Measurements from ENCODE around the gene TNKS2.
A peak's percentile ranks its signal among the peaks of the same experiment; 100 is the strongest.
"Not testable (repeated sequence)": the region's sequence is repeated elsewhere in the genome, so short reads cannot be mapped to it uniquely, and the experiment has no call there.

The TNKS2 gene

DNA sequence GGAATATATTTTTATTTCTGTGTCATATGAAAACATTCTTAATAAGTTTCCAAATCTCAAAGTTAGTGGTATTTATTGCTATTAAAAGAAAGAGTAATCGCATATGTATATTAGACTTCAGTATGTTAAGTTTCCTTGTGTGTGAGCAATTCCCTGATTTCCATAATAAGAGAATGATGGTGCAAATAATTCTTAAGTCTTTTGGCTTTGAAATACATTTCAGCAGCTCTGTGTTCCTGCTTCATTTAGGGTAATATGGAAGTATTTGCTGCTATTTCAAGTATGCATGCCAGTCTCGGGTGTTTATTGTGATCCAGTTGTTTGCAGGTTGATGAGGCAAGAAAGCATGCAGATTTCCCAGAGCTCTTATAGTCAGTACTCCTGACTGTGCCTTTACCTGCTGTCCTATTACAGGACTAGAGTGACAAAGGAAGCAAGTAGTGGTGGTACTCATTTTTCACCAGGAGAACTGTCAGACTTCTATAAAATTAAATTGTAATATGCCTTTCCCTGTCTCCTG lies 67.4 kb downstream of the TNKS2 start:
- no peak for DNase-seq

DNA sequence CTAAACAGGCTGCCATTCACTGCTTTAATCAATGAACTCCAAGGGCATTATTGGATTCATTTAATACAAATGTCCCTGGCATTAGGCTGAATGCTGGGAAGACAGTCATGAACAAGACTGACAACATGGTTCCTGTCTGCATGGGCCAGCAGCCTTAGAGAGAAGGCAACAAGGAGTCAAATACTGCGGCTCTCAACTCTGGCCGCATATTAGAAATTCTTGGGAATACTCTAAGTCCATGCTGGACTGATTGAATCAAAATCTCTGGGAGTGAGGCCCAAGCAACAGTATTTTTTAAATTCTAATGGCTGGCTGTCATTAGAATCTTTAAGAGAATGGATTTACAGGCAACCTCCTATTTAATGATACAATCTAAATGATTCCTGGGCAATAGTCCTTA lies 76.9 kb downstream of the TNKS2 start:
- no peak for DNase-seq

DNA sequence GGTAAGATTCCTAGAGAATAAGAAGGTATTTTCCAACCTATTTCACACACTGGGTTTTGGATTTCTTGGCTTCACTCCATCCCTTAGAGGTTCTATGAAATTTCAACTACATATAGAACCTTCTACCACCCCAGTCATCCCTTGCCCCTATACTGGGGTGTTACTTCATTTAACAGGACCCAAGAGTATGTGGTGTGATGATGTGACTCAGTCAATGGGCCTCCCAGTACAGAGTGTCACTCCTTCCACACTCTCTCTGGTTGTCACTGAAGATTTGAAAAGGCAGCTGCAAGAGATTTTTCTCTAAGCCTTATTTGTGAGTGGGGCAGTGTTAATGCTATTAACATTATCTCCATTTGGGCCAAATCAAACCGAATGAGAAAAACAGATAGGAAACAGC lies 77.6 kb downstream of the TNKS2 start:
- no peak for DNase-seq

DNA sequence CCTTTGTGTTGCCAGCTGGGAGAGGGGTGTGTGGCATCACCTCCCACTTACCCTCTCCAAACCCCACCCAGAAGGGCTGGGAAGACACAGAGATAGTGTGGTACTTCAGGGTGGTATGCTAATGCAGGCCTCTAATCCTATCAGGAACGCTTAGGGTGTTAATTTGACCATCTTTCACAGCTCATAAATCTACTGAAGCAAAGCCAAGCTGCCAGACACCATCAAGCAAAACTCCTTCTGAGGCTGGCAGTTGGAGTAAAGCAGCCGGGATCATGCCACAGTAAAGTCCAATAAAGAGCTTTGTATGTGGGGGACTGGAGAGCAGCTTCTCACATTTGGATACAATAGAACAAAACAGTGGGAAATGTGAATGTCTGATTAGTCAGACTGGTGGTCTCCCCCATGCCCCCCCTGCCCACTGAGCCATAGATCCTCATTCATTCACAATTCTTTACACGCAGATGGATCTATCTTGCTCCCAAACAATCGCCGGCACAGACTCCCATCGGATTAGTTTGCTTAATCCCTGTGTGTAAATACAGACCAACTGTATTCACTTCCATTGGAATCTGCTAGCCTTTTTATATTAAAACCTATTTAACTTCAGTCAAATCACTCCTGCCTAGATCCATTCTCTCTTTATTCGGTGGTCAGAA lies 81.4 kb downstream of the TNKS2 start:
- DNase-seq: no peak

DNA sequence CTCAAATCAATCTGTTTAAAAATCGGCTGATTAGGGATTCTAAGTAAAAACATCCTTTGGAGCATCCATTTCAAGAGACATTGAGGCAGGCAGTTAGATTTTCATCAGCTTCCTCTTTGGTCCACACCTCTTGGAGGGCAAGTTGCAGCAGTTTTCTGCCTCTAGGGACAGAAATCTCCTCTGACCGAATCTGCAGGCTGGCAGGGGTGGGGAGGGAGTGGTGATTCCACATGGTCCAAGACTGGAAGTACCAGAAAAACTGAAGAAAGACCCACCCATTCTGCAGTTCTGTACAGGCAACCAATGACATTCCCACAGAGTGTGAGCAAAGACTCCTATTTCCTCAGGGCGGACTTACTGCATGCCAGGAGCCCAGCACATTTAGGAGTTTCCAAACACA lies 82.1 kb downstream of the TNKS2 start:
- no peak for DNase-seq

DNA sequence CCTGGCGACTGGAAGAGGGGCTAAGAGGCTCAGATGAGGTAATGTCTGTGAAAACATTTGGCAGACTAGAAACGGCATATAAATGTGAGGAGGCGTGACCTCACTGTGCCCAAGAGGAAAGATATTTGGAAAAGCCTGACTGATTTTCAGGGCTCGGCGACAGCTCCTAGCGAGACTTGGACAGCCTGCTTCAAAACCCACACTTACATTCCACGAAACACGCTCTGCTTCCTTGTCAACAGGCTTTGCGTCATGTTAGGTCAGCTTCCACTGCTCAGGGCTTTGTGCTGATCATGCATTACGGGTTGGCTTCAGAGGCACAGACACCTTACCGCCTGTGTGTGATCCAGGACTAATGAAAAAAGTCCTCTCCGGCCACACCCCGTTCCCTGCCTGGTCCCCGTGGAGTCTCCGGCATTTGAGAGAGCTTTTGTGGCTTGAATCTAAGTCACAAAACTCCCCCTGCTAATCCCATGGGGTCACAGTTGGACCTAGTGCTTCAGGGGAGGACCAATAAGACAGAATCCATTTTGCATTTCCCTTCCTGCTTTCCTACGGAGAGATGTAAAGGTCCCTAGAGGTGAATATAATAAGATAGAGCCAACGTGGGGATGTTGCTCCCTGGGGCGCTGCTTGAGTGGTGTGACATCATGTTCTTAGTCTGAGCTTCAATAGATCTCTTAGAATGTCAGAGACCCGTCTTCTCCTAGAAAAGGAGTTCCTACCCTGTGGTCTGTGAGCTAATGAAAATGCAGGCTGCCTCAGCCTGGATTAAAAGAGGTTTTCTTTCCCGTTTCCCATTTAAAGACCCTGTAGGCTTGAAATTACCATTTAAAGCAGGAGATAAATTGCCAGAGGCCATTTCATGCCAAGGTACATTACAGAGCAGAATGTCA lies 85.6 kb downstream of the TNKS2 start:
- peak in 12 of 56 donors; percentile 7 to 50 (median 20) for DNase-seq

DNA sequence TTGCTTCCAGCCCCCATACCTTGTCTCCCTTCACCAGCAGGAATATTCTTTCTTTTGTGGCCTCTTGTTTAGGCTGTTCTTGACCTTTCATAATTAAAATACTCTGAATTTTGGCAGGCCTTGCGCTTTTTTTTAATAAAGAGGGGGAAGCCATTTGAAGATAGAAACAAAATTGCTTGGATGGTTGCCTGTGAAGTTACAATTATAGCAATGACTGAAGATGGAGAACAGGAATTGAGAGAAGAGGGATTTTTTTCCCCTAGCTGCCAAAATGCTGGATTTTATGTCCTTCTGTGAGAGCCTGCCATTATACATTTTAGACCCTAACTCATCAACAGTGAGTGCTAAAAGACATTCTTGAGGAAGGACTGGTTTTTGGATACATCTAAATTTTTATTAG lies 86.3 kb downstream of the TNKS2 start:
- no peak for DNase-seq

DNA sequence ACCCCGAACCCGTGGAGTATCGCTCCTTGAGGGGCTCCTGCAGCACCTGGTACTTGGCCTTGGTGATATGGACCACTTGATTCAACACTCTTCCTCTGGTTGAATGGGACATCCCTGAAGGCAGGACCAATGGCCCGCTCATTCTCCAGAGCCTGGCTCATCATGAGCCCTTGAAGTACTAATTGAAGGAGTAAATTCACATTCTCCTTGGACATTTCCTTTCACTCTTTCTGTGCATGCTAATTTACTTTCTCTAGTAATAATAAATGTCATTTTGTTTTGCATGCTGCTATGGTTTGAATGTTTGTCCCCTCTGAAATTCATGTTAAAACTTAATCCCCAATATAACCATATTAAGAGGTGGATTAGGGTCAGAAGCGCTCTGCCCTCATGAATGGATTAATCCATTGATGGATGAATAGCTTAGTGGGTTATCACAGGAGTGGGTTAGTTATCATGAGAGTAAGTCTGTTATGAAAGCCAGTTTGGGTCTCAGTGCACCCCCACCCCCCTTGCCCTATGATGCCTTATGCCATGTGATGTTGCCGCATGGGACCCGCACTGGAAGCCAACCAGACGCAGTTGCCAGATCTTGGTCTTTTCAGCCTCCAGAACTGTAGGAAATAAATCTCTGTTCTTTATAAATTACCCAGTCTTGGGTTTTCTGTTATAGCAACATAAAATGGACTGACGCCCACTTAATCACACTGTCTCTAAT lies 87.3 kb downstream of the TNKS2 start:
- DNase-seq: no peak

DNA sequence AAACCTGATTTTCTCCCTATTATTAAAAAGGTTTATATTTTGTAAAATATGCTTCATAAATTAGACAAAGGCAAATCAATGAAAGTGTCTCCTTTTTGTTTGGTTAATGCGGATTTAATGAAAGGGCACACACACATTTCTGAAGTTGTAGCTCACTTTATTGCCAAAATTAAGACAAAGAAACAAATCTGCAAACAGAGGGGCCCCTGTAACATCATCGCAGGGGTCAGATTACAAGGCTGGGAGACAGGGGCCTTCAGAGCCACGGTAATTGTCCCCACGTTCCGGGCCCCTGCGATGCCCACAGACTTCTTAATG lies 88.7 kb downstream of the TNKS2 start:
- DNase-seq: no peak

DNA sequence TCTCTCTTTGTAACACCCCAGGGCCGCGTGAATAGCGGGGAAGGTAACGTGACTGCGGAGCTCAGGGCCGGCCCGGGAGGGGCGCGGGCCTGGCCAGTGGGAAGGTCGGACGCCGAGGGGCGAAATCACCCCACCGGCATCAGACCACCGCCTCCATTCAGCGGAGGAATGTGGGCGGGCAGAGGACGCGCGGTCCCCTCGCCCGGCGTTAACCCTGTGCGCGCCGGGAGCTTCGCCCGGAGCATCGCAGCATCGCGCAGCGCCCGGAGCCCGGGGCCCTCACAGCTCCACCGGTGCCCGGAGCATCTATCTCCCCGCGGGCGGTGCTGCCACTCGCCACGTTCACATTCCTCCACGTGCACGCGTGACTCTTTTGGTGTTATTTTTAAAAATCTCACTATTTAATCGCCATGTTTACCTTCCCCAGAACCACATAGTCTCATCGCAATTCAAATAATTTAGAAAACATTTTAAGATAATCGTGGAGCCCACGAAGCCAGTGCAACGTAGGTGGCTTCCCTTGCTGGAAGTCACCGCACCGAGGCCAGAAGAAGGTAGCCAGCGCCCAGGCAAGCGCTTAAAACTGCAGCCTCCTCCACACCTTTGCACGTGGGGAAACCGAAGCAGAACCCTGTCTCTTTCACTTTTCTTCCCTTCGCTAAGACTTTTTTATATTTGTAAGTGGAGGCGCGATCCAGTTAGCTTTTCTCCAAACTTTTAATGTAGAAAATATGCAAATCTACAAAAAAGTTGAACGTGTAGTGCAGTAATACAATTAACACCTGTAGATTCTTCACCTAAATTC lies 89.2 kb downstream of the TNKS2 start:
- DNase-seq: peak in 37 of 56 donors; percentile 7 to 66 (median 41)

DNA sequence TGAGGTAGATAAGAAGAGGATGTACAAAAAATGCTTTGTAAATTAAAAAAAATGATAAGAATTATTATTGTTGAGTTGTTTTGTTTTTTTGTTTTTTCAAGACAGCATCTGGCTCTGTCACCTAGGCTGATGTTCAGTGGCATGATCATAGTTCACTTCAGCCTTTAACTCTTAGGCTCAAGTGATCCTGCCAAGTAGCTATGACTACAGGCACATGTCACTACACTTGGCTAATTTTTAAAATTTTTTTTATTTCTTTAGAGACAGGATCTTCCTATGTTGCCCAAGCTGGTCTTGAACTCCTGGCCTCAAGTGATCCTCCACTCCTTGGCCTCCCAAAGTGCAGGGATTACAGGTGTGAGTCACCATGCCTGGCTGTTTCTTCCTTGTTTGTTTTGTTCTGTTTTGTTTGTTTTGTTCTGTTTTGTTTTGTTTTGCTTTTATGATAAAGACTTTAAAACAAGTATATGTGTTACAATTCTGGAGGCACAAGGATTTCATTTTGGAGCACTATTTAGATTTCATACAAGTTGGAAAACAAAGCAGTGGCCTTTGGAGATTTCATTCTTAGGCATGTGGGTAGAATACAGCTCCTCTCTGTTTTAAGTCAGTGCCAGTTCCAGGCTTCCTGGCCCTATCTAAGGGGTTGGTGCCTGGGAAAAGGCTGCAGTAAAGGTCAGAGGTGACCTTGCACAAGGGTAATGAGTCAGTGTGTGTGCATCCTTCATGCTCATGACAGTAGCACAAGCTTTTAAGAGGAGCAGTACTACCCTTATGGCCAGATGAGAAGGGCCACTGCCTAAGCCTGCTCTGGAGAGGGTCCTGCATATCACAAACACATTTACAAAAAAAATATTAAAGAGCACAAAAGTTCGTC lies 93.1 kb downstream of the TNKS2 start:
- no peak for DNase-seq

DNA sequence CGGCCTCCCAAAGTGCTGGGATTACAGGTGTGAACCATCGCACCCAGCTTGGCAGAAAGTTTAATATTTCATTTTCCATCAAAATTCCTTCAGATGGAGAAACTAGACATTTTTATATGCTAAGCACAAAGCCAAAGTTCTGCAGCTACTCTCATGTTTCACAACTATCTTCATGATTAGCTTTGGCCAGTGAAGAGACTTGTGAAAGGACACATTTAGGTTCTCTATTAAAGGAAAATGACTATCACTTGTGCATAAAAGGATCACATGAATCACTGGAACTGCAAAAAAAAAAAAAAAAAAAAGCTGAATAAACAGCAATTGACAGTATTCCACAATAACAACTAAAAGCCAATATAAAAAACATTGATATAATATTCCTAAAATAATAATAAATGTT lies 94.8 kb downstream of the TNKS2 start:
- no peak for DNase-seq

DNA sequence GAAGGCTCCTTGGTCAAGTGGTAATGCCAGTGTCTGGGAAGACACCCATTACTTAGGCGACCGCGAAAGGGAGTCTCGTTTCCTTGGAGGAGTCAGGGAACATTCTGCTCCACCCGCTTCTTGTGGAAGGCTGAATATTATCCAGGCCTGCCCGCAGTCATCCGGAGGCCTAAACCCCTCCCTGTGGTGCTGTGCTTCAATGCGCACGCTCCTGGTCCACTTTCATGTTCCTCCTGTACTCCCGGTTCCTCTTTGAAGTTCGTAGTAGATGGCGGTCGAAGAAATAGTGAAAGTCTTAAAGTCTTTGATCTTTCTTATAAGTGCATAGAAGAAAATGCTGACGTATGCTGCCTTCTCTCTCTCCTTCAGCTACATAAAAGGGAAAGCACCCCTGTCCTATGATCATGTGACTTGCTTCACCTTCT lies 96.0 kb downstream of the TNKS2 start:
- DNase-seq: not testable (repeated sequence)

DNA sequence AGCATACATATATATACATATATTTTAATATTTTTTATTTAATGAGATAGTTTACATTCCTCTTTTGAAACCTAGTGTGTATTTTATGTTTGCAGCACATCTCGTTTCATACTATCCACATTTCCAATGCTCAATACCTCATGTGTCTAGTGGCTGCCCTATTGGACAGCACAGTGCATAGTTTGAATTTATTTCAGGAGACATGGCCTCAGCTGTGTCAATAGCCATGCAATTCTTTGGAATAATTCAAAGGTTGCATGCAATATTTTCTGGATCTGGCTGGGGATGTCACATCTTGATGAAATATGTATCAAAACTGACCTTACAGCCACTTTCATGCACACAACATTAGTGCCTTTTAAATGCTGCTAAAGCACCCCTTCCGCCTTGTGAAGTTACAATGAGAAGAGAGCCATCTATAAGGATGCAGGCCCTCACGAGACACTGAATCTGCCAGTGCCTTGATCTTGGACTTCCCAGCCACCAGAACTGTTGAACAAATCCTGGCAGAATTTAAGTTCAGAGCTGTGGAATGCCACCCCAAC lies 98.1 kb downstream of the TNKS2 start:
- no peak for DNase-seq

DNA sequence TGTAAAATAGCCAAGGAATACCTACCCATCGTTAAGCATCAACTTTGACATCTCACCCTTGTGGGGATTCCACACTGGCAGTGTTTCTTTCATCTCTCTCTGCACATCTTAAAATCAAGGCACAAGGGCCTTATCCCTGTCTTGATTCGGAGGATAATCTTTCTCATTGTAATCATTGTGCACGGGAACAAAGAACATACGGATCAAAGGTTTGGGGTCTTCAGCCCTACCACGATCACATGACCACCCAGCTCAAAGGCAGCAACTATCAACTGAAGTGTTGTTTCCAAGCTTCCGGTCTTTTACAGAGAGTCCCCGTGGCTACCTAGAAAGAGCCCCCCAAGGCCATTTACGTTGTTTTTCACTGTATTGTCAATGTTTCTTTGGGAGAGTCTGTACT lies 99.2 kb downstream of the TNKS2 start:
- DNase-seq: no peak

DNA sequence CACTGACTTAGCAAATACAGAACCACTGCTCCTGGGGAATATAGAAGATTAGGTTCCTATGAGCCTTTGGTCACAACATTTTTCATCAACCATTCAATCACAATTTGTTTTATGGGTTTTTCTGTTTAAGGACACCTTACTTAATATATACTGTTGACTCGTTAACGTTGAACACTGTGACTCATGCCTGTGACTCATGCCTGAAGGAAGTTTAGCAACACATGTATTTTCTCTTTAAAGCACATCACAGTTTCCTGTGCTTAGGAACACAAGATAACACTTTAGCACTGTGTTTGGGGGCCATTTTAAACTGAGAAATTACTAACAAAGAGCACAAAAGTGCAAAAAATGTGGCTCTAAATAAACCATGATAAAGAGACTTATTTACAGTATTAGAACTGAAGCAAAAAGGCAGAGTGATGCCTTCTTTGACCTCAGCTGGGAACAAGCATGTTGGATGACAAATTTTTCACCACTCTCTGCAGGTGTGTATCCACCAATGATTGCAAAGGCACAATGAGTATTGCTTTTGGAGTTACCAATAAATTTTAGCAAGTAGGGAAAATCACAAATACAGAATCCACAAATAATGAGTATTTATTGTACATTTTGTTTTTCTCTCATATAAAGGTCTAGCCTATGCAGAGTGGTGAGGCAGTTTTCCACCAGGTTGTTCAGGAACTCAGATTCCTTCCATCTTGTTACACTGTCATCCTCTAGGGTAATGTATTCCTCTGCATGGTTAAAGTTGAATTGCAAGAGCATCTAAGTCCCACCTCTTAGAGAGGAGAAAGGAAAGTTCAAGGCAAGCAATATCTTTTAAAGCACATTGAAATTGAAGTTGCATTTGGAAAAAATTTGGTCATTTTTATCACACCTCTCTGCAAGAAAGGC lies 103.8 kb downstream of the TNKS2 start:
- peak in 2 of 56 donors; percentile 8 to 35 for DNase-seq

DNA sequence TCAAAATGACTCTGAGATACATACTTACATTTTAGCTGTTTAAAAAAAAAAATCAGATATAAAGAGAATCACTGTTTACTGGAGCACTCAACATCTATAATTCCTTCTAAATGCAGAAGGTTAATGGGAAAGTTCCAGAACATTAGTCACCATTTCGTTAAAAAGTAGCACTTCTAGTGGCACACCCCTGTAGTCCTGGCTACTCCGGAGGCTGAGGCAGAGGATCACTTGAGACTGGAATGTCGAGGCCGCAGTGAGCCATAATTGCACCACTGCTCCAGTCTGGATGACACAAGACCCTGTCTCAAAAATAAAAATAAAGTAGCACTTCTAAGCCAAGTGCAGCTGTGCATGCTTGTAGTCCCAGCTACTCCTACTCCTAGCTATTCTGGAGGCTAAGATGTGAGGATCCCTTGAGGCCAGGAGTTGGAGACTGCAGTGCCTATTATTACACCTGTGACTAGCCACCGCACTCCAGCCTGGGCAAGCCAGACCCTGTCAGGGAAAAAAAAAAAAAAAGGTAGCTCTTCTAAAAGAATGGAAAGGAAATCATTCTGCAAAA lies 108.9 kb downstream of the TNKS2 start:
- DNase-seq: no peak

DNA sequence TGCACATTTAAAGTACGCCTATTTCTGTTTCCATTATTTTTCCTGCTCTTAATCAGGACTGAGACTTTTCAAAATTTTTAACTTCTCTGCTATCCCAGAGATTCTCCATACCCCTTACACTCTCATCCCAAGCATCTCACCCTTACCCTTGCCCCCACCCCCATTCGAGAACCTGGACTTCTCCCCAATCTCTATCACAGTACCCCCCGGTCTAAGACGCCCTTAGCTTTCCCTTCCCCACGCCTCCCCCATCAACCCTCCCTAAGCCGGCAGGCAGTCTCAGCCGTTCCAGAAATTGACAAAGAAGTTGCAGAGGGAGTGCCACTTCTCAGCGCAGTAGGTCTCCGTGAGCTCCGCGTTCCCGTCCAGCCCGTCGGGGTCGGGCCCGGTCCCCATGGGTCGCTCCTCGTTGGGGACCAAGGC lies 109.7 kb downstream of the TNKS2 start:
- peak in 4 of 56 donors; percentile 11 to 39 (median 22) for DNase-seq
